IPS-NIHi7 (cell line): Measurements from ENCODE around the gene PRKCA.
"Not testable (repeated sequence)": the region's sequence is repeated elsewhere in the genome, so short reads cannot be mapped to it uniquely, and the experiment has no call there.

Source experiments
- DNase-seq: peaks from one replicate; pipeline ENCODE4 v3.0.0; 2012; ENCODE audit warnings: mixed read lengths; ENCODE audit errors: extremely low spot score

The PRKCA gene

DNA sequence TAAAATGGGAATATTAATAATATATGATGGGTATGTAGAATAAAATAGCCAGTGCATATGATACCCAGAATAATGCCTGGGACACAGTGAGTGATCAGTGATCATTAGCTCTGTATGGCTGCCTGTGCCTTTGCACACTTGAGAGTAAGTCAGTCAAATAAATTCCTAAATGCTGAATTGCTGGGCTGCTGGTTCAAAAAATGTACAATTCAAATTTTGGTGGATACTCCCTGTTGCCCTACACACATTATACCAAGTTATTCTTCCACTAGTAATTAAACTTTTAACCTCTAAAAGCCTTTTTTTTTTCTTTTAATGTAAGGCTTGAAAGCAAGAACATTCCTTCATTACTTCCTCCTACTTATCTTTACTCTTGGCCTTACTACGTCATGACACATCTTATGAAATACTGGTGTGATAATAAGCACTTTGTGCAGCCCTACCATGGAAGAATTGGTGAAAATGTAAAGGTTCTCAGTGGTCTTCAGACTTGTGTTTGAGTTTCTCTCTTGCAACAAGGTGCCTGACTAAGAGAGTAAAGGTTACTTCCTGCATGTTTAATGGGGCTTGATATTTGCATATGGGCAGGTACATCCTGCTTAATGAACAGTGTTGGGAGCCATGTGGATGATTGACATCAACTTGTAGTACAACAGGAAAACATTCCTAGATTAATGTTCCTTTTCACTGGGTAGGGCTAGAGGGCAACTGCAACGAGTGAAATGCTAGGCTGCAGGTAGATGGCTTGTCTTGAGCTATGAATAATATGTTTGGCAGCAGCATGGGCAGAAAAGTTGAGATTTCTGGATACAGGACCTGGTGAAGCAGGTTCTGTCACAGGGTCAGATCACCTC, 84.3 kb downstream of the PRKCA start:
- DNase-seq = no peak

DNA sequence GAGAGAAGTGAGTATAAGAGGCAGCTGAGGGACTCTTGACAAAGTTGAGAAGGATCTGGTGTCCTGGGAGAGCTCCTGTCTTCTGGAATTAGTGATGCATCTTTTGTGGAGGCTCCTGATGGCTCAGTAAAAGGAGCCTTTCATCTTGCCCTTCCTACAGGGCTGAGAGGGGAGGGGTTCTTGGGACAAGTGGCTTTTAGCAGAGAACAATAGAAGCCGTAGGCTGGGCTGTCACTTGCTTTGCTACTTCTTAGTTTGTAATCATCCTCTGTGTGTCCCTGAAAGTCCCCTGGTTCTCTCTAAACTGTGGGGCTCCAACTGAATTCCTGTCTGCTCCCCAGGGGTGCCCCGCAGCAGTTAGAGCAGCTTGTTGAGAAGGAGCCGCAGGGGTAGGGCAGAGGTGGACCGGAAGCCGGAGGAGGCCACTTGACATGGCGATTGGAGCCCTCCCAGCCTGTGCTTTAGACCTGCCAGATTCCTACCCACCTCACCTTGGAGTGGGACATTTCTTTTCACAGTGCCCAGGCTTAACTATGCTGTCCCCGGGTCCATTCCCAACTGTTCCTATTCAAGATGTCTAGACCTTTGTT, 85.1 kb downstream of the PRKCA start:
- no peak for DNase-seq

DNA sequence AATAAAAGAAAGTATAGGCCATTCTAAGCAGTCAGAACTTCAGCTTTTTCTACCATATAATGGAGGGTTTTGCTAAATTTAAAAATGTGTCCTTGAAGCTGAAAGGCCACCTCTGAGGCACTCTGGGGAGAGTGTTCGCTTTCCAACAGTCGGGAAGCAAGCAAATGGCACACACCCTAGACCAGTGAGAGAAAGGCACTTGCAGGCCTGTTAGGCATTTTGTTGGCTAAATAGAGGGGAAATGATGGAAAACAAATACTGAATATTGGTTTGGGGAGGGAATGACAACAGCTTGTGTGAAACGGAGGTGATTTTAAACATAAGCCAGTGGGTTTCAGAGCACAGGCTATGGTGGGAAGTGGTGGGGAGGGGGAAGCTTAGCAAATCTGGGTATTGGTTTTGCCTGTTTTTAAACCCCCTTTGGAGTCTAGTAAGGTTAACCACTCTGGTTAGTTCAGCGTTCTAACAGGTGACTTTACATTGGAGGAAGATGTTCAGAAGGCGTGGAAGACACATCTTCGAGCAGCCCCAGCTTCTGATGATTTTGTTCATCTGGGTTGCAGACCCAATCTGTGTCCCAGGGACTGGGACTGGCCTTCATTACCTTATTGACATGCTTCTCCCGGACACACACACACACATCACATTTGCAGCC, 90.5 kb downstream of the PRKCA start:
- DNase-seq = no peak

DNA sequence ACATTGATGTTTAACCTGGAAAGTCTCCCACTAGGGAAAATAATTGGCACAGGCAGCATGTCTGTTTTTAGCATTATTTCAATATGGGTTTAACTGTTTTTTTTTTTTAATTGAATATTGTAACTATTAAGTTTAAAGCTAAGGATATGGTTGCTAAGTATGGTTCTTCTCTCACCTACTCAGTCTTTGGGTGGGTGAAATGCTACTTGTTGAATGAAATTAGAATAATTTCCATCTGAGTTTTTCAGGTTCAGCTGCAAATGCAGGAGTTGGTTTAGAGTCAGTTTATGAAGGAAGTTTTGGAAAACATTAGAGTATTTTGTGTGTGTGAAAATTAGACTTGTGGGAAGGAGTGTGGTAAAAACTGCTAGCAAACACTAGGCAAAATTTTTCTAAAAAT, 93.5 kb downstream of the PRKCA start:
- no peak for DNase-seq

DNA sequence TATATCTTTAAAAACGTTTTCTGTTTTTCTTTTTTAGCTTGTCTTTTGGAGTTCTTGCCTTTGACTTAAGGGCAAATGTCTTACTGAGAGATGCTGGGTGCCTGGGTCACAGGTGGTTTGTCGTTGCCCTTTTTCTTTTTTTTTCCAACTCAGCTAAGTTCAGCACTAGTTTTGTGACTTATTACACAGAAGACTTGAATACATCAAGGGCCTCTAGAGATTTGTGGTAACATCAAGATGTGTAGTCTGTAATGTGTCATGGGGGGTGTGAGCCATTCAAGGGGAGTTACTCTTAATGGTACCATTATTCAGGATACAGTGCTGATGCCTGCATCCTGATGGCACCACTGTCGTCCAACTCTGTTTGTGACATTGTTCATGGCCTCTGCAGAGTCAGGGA, 95.1 kb downstream of the PRKCA start:
- no peak for DNase-seq

DNA sequence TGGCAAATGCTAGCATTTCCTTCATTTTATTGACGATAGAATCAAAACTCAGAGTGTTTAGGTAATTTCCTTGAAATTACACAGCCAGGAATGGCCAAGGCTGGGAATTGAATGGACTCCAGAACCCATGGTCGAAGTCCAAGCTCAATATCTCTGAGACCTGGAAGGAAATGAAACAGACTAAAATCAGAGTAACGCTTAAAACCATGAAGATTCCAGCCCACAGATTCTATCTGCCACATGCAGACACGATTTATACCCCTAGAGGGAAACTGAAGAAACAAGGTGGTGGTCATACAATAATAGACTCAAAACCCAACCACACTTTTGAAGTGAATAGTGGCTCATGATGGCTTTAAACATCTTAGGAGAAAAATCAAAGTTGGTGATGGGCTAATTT, 95.6 kb downstream of the PRKCA start:
- DNase-seq = no peak

DNA sequence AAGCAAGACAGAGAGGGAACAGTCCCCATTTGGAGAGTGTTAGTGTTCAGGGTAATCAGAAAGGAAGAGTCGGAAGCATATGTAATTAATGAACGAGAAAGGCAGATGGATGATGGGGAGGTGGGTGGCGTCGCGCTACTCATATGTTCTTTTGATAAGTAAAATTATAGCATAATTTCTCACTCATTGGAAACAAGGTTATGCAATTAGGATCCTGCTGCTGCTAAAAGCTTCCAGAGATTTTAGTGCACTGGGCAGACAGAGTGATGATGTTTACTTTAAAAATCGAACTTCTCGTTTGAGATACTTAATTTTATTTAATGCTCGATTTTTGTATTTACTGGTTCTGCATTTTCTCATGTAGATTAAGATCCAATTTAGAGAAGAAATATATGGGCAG, 96.2 kb downstream of the PRKCA start:
- no peak for DNase-seq

DNA sequence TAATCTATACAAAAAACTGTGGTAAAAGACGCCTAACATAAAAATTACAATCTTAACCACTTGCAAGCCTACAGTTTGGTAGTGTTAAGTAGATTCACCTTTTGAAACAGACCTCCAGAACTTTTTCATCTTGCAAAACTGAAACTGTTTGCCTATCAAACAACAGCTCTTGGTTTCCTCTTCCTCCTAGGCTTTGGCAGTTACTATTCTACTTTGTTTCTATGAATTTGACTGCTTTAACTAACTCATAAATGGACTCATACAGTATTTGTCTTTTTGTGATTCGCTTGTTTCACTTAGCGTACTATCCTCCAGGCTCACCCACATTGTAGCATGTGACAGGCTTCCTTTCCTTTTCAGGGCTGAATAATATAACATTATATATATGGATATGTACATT, 97.0 kb downstream of the PRKCA start:
- no peak for DNase-seq

DNA sequence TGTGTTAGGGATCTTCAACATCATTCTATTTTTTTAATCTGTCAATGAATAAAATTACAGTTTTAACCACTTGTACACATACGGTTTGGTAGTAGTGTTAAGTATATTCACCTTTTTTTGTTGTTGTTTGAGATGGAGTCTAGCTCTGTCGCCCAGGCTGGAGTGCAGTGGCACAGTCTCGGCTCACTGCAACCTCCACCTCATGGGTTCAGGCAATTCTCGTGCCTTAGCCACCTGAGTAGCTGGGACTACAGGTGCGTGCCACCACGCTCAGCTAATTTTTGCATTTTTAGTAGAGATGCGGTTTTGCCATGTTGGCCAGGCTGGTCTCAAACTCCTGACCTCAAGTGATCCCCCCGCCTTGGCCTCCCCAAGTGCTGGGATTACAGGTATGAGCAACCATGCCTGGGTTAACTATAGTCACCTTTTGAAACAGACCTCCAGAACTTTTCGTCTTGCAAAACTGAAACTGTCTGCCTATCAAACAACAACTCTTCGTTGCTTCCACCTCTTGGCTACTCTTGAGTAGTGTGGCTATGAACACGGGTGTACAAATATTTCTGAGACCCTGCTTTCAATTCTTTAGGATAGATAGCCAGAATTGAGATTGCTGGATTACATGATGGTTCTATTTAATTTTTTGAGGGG, 97.8 kb downstream of the PRKCA start:
- DNase-seq = not testable (repeated sequence)

DNA sequence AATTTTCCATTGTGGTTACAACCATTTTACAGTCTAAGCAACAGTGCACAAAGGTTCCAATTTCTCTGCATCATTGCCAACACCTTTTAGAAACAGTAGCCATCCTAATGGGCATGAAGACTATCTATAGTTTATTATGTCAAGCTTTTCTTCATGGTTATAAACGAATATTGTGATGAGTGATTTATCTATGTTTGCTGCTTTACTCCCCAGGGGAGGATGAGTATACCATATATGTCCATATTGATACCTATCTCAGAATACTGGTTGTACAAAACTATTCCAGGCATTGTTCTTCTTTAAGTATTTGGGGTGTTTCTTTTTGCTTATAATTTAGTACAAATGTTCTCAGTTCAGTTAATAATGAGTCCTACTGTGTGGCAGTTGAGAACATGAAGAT, 98.3 kb downstream of the PRKCA start:
- no peak for DNase-seq

DNA sequence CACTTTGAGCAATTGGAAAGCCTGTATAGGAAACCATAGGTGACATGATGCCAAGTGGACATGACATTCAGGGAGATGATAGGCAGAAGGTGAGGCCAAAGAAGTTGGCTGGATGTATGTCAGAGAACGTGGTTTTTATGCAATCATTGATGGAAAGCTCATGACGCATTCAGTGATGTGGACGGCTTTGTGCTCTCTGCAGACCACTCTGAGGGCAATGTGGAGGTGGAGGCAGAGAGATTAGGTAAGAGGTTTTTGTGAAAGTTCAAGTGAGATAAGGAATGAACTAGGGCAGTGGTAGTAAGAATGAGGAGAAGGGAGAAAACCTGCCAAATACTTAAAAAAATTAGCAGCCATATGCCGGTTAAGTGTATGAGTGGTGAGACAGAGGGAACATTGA, 99.0 kb downstream of the PRKCA start:
- DNase-seq = no peak

DNA sequence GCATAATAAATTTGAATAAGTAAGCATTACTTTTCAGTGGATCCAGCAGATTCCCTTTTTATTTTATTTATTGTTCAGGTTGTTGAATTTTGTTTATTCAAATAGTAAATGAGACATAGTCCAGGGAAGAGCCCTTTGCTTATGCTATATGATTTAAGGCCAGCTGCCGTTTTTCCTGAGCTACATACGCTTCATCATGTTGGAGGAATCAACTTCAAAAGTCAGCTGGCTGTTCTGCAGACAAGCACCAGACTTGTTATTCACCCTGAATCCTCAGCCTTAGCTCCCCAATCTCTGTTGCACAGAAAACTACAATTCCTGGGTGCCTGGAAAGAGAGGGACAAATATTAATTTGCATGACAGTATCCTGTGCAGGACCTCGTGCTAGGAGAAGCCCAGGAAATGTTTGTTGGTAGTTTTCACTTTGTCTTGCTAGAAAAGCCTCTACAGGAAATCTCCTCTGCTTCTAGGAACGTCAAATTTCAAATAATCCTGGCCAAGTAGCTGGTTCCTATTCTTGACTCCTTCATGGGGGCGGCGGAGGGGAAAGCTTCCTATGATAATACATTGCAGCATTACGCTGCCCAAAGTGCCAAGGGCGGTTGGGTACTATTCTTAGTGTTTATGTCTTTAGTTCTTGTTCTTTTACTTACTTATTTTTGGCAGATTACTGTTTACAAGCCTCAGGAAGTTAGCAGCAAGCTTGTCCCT, 101.6 kb downstream of the PRKCA start:
- DNase-seq = no peak

DNA sequence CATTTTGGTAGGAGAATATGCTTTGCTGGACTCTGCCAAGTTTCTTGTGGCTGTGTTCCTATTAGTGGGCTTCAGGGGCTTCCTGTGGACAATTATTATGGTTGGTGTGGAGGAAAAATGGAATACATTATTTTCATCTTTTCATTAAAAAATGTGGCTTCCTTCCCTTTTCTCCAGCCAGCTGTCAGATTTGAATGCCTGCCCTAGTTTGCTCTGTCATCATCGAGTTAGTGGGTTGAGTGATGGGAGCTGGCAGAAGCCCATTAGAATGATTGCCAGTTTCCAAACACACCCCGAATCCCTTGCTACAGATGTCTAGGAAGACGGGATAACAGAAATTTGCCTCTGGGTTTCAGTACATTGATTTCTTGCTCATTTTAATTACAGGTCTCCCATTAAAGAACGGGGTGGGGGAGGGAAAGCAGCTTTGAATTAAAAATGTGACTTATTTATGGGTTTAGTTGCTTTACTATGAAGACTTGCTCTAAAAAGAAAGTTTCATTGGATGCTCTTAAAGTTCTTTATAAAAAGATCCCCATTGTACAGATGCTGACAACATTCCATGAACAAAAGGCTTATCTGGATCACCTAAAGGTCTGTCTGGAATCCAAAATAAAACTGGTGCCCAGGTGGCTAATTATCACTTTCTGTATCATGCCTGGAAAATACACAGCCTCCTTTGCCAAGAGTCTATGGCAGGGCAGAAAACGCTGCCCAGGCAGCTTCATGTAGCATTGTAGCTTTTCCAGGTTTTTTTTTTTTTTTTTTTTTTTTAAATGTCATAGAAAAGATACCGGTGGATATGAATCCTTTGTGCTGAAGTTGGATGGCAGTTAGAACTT, 103.6 kb downstream of the PRKCA start:
- DNase-seq = no peak

DNA sequence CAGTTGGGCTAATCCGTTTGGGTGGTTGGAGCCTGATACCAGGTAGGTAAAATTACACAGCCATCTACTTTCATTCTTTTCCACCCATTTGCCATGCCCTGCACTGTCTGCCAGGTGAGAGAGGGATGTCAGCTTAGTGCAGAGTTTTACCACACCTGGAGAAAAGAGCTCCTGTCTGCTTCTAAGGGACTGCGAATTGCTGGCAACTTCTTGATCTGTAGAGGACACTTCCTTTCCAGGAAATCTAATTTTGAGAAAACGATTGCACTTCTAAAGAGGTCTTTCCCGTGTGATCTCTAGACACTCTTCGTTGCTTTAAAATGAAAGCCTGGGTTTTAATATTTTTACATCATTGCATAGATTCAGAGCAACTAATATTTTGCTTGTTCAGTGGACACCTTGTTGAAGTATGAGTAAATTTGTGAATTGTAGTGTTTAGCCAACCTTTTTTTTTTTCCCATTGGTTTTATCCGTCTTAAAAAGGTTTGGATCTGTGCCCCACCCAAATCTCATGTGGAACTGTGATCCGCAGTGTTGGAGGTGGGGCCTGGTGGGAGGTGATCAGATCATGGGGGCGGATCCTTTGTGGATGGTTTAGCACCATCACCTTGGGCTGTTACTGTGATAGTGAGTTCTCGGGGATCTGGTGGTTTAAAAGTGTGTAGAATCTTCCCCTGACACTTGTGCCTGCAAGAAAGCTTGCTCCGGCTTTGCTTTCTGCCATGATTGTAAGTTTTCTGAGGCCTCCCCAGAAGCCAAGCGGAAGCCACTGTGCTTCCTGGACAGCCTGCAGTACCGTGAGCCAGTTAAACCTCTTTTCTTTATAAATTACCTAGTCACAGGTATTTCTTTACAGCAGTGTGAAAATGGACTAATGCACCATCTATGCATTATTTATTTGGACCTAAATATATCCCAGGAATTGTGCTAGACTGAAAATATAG, 104.6 kb downstream of the PRKCA start:
- no peak for DNase-seq

DNA sequence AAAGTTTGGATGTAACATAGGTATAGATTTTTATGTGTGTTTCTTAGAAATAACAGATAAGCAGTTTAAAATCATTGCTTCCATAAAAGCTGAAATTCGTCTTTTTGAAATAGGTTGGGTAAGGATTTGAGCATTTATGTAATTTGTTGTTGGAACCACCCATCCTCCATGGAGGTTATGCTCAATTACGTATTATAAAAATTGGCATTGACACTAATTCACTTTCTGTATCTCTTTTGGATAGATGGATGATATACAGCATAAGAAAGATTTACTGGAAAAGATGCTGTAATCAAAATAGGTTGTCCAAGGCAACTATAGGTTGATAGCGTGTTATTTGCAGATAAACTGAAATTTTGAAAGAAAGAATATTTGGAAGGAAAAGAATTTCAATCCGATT, 105.5 kb downstream of the PRKCA start:
- no peak for DNase-seq

DNA sequence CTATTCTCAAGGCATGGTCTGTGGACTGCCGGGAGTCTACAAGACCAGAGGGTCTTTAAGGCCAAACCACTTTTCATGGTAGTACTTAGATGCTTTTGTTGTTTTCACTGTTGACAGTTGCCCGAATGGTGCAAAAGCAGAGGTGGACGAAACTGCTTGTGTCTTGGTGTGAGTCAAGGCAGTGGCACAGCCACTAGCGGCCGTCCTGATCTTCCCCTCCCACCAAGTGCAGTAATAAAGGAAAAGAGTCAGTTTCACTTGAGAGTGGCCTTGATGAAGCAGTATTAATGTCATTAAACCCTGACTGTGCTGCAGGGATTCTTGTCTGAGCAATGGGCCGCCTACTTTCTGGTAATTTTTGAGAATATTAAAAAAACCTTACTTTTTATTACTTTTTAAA, 109.1 kb downstream of the PRKCA start:
- no peak for DNase-seq

DNA sequence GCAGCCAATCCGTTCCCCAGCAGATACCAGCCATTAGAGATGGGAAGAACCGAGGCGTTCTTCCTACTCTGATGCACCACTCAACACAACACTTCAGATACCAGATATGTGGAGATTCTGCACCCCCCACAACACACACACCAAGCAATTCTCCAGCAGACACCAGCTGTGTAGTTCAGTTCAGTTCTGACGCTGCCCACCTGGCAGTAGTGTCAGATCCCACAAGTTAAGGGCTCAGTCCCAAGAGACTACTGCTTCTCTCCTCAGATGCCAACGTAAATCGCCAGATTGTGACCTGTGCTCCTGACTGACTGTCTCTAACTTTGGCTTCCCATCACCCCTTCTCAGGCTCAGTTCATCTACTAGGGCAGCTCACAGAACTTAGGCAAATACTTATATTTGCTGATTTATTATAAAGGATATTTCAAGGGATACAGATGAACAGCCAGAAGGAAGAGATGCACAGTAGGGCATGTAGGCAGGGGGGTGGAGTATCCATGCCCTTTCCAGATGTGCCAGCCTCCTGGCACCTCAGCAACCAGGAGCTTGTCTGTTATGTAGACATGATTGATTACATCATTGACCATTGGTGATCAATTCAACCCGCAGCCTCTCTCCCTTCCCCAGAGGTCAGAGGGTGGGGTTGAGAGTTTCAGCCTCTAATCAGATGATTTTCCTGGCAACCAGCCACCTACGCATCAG, 110.6 kb downstream of the PRKCA start:
- no peak for DNase-seq

DNA sequence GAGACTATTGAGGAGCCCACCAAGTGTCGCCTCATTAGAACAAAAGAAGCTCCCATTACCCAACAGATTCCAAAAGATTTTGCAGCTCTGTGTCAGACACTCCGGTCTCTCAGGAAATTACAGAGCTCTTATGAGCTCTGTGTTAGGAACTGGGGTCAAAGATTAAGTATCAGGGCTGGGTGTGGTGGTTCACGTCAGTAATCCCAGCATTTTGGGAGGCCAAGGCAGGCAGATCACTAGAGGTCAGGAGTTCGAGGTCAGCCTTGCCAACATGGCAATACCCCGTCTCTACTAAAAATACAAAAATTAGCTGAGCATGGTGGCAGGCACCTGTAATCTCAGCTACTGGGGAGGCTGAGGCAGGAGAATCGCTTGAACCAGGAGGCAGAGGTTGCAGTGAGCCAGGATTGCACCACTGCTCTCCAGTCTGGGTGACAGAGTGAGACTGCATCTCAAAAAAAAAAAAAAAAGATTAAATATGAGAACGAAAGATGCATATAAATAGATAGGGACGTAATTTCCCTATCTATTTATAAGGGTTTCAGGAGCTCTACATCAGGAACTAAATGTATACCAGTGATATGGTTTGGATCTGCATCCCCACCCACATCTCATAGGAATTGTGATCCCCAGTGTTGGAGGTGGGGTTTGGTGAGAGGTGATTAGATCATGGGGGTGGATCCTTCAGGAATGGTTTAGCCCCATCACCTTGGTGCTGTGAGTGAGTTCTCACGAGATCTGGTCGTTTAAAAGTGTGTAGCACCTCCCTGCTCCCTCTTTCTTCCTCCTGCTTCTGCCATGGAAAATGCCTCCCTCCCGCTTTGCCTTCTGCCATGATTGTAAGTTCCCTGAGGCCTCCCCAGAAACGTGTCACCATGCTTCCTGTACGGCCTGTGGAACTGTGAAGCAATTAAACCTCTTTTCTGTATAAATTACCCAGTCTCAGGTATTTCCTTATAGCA, 111.4 kb downstream of the PRKCA start:
- no peak for DNase-seq
